Endothelial cell of umbilical vein (primary cell): ENCODE data around the gene SFXN3.

Experiments
- EZH2 ChIP-seq: IDR thresholded peaks from 2 replicates; pipeline ENCODE4 v1.6.1; 2012; ENCODE audit warnings: borderline replicate concordance, low read depth, mild to moderate bottlenecking, moderate library complexity, low read length, inconsistent platforms; ENCODE audit not compliant: severe bottlenecking
- JUN ChIP-seq: IDR thresholded peaks from 2 replicates; pipeline ENCODE4 v1.6.1; 2011; ENCODE audit warnings: borderline replicate concordance, low read depth; ENCODE audit not compliant: insufficient read length, insufficient read depth
- POLR2A ChIP-seq: IDR thresholded peaks from 2 replicates; pipeline ENCODE4 v1.6.1; 2012; ENCODE audit warnings: low read depth, mild to moderate bottlenecking, control low read depth, low read length
- POLR2AphosphoS5 ChIP-seq: IDR thresholded peaks from 2 replicates; pipeline ENCODE4 v1.6.1; 2012; ENCODE audit warnings: low read depth, mild to moderate bottlenecking, control low read depth, low read length, moderate library complexity; ENCODE audit not compliant: insufficient read depth
- TF ChIP-seq, protein P1 (sequence below), 2 donors: IDR thresholded peaks; 1 replicate in 1 of 2; 2 replicates in 1 of 2; pipeline ENCODE4 v1.5.1; 2011; ENCODE audit warnings: low read length in 2 of 2, mild to moderate bottlenecking in 2 of 2, moderate library complexity in 2 of 2, control low read depth in 1 of 2, inconsistent platforms in 1 of 2, low read depth in 1 of 2; ENCODE audit not compliant: insufficient read depth in 1 of 2; ENCODE audit errors: extremely low read depth in 1 of 2
- TF ChIP-seq, protein P2 (sequence below): IDR thresholded peaks from 2 replicates; pipeline ENCODE4 v1.6.1; 2011; ENCODE audit not compliant: insufficient read depth, insufficient read length

DNA sequence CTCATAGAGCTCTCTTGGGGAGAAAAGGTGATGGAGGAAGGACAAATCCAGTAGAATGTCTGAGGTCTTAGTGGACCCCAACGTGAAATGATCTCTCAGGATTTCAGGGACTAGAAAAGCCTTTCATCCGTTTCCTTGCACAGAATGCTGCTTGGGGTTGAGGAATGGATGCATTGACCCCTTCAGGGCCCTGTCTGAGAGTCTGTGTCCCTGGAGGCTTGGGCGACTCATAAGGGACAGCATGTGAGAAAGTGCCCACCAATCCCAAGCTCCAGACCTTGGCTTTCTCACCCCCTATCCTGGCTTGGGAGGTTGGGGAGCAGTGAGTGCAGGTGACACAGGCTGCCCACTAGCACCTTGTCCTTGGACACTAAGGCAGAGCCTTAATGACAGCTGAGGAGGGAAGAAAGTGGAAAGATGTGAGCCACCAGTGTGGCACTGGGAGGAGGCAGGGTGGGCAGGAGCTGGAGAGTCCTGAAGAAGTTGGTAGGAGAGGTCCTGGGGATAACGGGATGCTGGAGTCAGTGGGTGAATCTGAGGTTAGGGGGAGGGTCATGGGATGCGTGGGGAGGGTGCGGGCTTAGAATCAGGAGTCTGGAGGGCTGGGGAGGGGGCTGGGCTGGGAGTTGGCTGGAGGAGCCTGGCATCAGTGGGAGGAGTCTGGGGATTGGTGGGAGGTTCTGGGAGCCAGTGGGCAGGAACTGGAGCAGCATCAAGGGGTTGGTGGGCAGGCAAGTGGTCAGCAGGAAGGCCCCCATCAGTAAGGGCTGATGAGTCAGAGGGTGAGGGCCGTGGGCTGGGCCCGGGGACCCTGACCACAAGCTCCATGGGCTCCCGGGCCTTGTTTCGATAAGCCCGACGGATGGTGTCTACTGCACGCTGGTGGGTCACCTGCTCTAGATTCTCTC lies 22.9 kb upstream of the SFXN3 start:
- no peak for TF ChIP-seq POLR2AphosphoS5
- TF ChIP-seq, protein P1, sequence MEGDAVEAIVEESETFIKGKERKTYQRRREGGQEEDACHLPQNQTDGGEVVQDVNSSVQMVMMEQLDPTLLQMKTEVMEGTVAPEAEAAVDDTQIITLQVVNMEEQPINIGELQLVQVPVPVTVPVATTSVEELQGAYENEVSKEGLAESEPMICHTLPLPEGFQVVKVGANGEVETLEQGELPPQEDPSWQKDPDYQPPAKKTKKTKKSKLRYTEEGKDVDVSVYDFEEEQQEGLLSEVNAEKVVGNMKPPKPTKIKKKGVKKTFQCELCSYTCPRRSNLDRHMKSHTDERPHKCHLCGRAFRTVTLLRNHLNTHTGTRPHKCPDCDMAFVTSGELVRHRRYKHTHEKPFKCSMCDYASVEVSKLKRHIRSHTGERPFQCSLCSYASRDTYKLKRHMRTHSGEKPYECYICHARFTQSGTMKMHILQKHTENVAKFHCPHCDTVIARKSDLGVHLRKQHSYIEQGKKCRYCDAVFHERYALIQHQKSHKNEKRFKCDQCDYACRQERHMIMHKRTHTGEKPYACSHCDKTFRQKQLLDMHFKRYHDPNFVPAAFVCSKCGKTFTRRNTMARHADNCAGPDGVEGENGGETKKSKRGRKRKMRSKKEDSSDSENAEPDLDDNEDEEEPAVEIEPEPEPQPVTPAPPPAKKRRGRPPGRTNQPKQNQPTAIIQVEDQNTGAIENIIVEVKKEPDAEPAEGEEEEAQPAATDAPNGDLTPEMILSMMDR (IDR thresholded peaks at IDR 0.05; ENCODE audit: extremely low read depth in 1 of 2, insufficient read depth in 1 of 2, low read depth in 1 of 2, low read length in 2 of 2), result no peak
- TF ChIP-seq POLR2A, result no peak
- TF ChIP-seq JUN, result no peak
- no peak for TF ChIP-seq EZH2
- TF ChIP-seq, protein P2, sequence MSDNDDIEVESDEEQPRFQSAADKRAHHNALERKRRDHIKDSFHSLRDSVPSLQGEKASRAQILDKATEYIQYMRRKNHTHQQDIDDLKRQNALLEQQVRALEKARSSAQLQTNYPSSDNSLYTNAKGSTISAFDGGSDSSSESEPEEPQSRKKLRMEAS, result no peak
